PFSK-1 (cell line): ENCODE data around the gene ZFAND3.

Experiments
- FOXP2 ChIP-seq: optimal IDR thresholded peaks from 2 replicates; pipeline ENCODE3; 2011; ENCODE audit warnings: borderline replicate concordance, control low read depth, inconsistent platforms; ENCODE audit not compliant: insufficient read depth; ENCODE audit errors: extremely low read length, extremely low read depth
- POLR2AphosphoS5 ChIP-seq: IDR thresholded peaks from 2 replicates; pipeline ENCODE4 v1.6.1; 2012; ENCODE audit warnings: low read depth, mild to moderate bottlenecking, control low read depth, low read length, moderate library complexity
- REST ChIP-seq, 2 experiments: IDR thresholded peaks; 2 replicates each; pipeline versions ENCODE4 v1.6.1 to v1.8.0; 2011 to 2012; ENCODE audit warnings: low read depth in 2 of 2, low read length in 2 of 2, control low read depth in 1 of 2, inconsistent platforms in 1 of 2, mild to moderate bottlenecking in 1 of 2, moderate library complexity in 1 of 2; ENCODE audit not compliant: insufficient read depth in 1 of 2
- SIN3A ChIP-seq: IDR thresholded peaks from 2 replicates; pipeline ENCODE4 v1.6.1; 2012; ENCODE audit warnings: mild to moderate bottlenecking, low read length, moderate library complexity, borderline replicate concordance; ENCODE audit not compliant: insufficient read depth
- TAF1 ChIP-seq: IDR thresholded peaks from 2 replicates; pipeline ENCODE4 v1.6.1; 2012; ENCODE audit warnings: low read length, control low read depth, borderline replicate concordance; ENCODE audit not compliant: insufficient read depth

Gene ZFAND3

DNA sequence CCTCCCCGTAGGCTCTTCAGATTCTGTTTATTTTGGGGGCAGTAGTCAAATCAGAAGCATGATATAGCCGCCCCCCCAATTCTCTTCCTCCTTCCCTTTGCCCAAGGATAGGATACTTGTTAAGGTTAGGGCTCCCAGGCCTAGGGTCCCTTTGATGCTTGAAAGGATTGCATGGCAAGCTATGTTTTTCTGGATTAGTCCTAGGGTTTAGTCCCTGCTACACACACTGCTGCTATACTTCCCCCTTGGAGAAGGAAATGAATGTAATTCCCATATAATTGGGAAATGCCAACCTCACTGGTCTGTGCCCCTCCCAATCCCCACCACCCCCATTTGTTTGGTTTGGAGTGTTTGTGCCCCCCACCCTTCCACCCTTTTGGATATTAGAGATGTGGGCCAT, 62.8 kb downstream of the ZFAND3 start:
- TF ChIP-seq TAF1 (no peak), FOXP2 (no peak)

- TF ChIP-seq POLR2AphosphoS5 (no peak), FOXP2 (no peak), REST (IDR thresholded peaks at IDR 0.05; ENCODE audit: insufficient read depth in 1 of 2, low read depth in 2 of 2, low read length in 2 of 2) (no peak), SIN3A (no peak), TAF1 (no peak)
Observed at GRCh38 chr6:37882724-37883413, 63.3 kb downstream of the ZFAND3 start.

DNA sequence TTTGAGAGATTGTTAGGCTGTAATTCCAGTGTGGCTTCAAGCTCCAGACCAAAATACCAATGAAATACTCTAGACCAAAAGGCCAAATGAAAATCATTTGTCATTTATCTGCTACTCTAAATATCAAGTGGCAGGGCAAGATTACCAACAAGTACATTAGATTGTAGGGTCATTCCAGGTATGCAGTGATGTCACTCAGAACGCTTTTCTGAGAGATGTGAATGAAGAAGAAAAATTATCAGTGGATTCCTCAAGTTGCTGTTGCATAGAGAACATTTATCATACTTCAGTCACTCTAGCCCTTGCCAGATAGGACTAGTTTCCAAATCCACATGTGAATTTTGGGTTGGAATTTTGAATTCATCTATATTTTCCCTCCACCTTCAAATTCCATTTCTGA, 65.0 kb downstream of the ZFAND3 start:
- TF ChIP-seq FOXP2 (no peak), REST (IDR thresholded peaks at IDR 0.05; ENCODE audit: insufficient read depth in 1 of 2, low read depth in 2 of 2, low read length in 2 of 2) (no peak), TAF1 (no peak), POLR2AphosphoS5 (no peak), SIN3A (no peak)

DNA sequence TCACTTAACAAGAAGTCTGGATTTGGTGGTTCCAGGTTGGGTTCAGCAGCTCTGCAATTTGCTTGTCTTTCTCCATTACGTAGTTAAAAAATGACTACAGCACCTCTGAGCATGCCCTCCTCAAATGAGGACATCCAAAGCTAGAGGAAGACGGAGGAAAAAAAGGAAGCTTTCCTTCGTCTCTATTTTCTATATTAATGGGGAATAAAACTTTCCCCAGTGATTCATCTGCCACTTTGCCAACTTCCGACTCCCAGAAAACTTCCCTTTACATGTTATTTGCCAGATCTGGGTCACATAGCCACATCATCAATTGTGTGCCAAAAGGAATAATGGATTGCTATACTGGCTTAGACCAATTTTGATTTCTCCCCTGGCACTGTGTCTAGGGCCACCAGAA, 69.5 kb downstream of the ZFAND3 start:
- no peak for TF ChIP-seq FOXP2
- TF ChIP-seq SIN3A, result no peak
- no peak for TF ChIP-seq POLR2AphosphoS5
- TF ChIP-seq REST (IDR thresholded peaks at IDR 0.05; ENCODE audit: insufficient read depth in 1 of 2, low read depth in 2 of 2, low read length in 2 of 2), result no peak
- no peak for TF ChIP-seq TAF1

GRCh38 chr6:37889486-37889885, 70.0 kb downstream of the ZFAND3 start:
- no peak for TF ChIP-seq SIN3A
- no peak for TF ChIP-seq POLR2AphosphoS5
- no peak for TF ChIP-seq FOXP2
- TF ChIP-seq TAF1, result no peak
- no peak for TF ChIP-seq REST (IDR thresholded peaks at IDR 0.05; ENCODE audit: insufficient read depth in 1 of 2, low read depth in 2 of 2, low read length in 2 of 2)
